Chondrocyte (in vitro differentiated cells): Measurements from ENCODE around the gene TAS2R41. TPM values are rescaled to one million over a fixed set of nuclear protein-coding genes. Genes with fewer than 3 reads are reported as not detected.

Source experiments
- DNase-seq: peaks from one replicate; pipeline ENCODE4 v3.0.0; 2021; ENCODE audit warnings: mixed read lengths, low spot score
- H3K27ac Mint-ChIP-seq: one replicate; pipeline ENCODE4 v1.8.0; 2021; ENCODE audit warnings: mild to moderate bottlenecking, moderate library complexity, mixed read lengths; ENCODE audit not compliant: unreplicated experiment
- H3K27me3 Mint-ChIP-seq: 2 replicates; pipeline ENCODE4 v1.8.0; 2021; ENCODE audit warnings: low read depth, mixed read lengths
- H3K36me3 Mint-ChIP-seq: 2 replicates; pipeline ENCODE4 v1.8.0; 2021; ENCODE audit warnings: low read depth, mixed read lengths
- H3K4me1 Mint-ChIP-seq: 2 replicates; pipeline ENCODE4 v1.8.0; 2021; ENCODE audit warnings: low read depth, mild to moderate bottlenecking, mixed read lengths
- H3K4me3 Mint-ChIP-seq: one replicate; pipeline ENCODE4 v1.8.0; 2021; ENCODE audit warnings: mild to moderate bottlenecking, moderate library complexity, mixed read lengths; ENCODE audit not compliant: unreplicated experiment
- H3K9me3 Mint-ChIP-seq: 2 replicates; pipeline ENCODE4 v1.8.0; 2021; ENCODE audit warnings: low read depth, mixed read lengths
- CTCF ChIP-seq: fragments of 200-600 bp; sonication (generic); IDR thresholded peaks from 2 replicates; pipeline ENCODE4 v1.5.0; 2021; ENCODE audit warnings: antibody characterized with exemption, mild to moderate bottlenecking, moderate library complexity
- total RNA-seq: library from RNA; stranded (reverse); gene quantifications from 3 replicates; pipeline ENCODE4 v1.2.1, GENCODE V29; 2021

Gene TAS2R41
- total RNA-seq, 1 donor from 2014 or later = not detected

- Mint-ChIP-seq H3K36me3 (peaks cover 2% of the 10 kb centered on the region), H3K4me3 (no peak overlapping the region), H3K4me1 (no peaks in the 10 kb centered on the region), H3K27ac (no peak overlapping the region), H3K27me3 (peaks cover 22% of the 10 kb centered on the region), H3K9me3 (no peaks in the 10 kb centered on the region)
- no peak for TF ChIP-seq CTCF
- no peak for DNase-seq
Observed at GRCh38 chr7:143435266-143435665, 42.4 kb upstream of the TAS2R41 start.

- H3K4me1 Mint-ChIP-seq = no peaks in the 10 kb centered on the region
- peaks cover 2% of the 10 kb centered on the region for H3K36me3 Mint-ChIP-seq
- no peak overlapping the region for H3K4me3 Mint-ChIP-seq
- H3K27me3 Mint-ChIP-seq = peaks cover 26% of the 10 kb centered on the region
- H3K9me3 Mint-ChIP-seq = no peaks in the 10 kb centered on the region
- no peak for TF ChIP-seq CTCF
- H3K27ac Mint-ChIP-seq = no peak overlapping the region
- no peak for DNase-seq
Observed at GRCh38 chr7:143436325-143436946, 41.2 kb upstream of the TAS2R41 start.

- peaks cover 34% of the 10 kb centered on the region for H3K27me3 Mint-ChIP-seq
- no peak overlapping the region for H3K27ac Mint-ChIP-seq
- no peaks in the 10 kb centered on the region for H3K9me3 Mint-ChIP-seq
- no peaks in the 10 kb centered on the region for H3K4me1 Mint-ChIP-seq
- no peak for TF ChIP-seq CTCF
- DNase-seq = no peak
- H3K36me3 Mint-ChIP-seq = peaks cover 2% of the 10 kb centered on the region
- H3K4me3 Mint-ChIP-seq = no peak overlapping the region
Observed at GRCh38 chr7:143437578-143437977, 40.1 kb upstream of the TAS2R41 start.

GRCh38 chr7:143439866-143440265, 37.8 kb upstream of the TAS2R41 start:
- DNase-seq = no peak
- peaks cover 34% of the 10 kb centered on the region for H3K27me3 Mint-ChIP-seq
- no peak overlapping the region for H3K4me3 Mint-ChIP-seq
- H3K4me1 Mint-ChIP-seq = no peaks in the 10 kb centered on the region
- TF ChIP-seq CTCF = no peak
- H3K27ac Mint-ChIP-seq = no peak overlapping the region
- peaks cover 2% of the 10 kb centered on the region for H3K36me3 Mint-ChIP-seq
- no peaks in the 10 kb centered on the region for H3K9me3 Mint-ChIP-seq

GRCh38 chr7:143443153-143443552, 34.5 kb upstream of the TAS2R41 start, which contains the start of gene TAS2R60:
Gene TAS2R60 (plus strand): TSS chr7:143443453. CDS start chr7:143443453, 0 bp downstream.
- H3K27me3 Mint-ChIP-seq = peaks cover 19% of the 10 kb centered on the region
- H3K27ac Mint-ChIP-seq = no peak within 1 kb of the TSS
- H3K4me1 Mint-ChIP-seq = no peaks in the 10 kb centered on the region
- H3K36me3 Mint-ChIP-seq = no peaks in the 10 kb centered on the region
- TF ChIP-seq CTCF = no peak
- H3K9me3 Mint-ChIP-seq = no peaks in the 10 kb centered on the region
- no peak for DNase-seq
- H3K4me3 Mint-ChIP-seq = no peak within 1 kb of the TSS
